Spleen (tissue), 11 donors: Measurements from ENCODE around the gene ZBTB7B. TPM values are rescaled to one million over a fixed set of nuclear protein-coding genes. Genes with fewer than 3 reads are reported as not detected.

Experiments used
- DNase-seq: peaks from one replicate; pipeline ENCODE4 v3.0.0-alpha.2; 2020
- H3K27ac ChIP-seq, 8 donors: fragments of 200-600 bp; sonication (generic) in 7 of 8; 1 replicate in 4 of 8; 2 replicates in 4 of 8; pipeline versions ENCODE4 v1.5.0 to v1.8.0; 2016 to 2021; ENCODE audit warnings: inconsistent platforms in 4 of 8, mild to moderate bottlenecking in 4 of 8, moderate library complexity in 1 of 8
- H3K27me3 ChIP-seq, 7 donors: fragments of 200-600 bp; sonication (generic) in 6 of 7; replicated peaks in 1 of 7; 1 replicate in 4 of 7; 2 replicates in 3 of 7; pipeline versions ENCODE4 v1.5.0 to v1.8.0; 2016 to 2021; ENCODE audit warnings: inconsistent platforms in 3 of 7, mild to moderate bottlenecking in 1 of 7
- H3K36me3 ChIP-seq, 6 donors: fragments of 200-600 bp; sonication (generic) in 5 of 6; 1 replicate in 4 of 6; 2 replicates in 2 of 6; pipeline versions ENCODE4 v1.5.0 to v1.8.0; 2016 to 2021; ENCODE audit warnings: inconsistent platforms in 2 of 6
- H3K4me1 ChIP-seq, 6 donors: fragments of 200-600 bp; sonication (generic) in 5 of 6; 1 replicate in 3 of 6; 2 replicates in 3 of 6; pipeline versions ENCODE4 v1.5.0 to v1.8.0; 2016 to 2021; ENCODE audit warnings: inconsistent platforms in 3 of 6
- H3K4me3 ChIP-seq, 8 donors: fragments of 200-600 bp; sonication (generic) in 7 of 8; 1 replicate in 4 of 8; 2 replicates in 4 of 8; pipeline versions ENCODE4 v1.5.0 to v1.8.0; 2016 to 2021; ENCODE audit warnings: inconsistent platforms in 4 of 8, mild to moderate bottlenecking in 4 of 8, moderate library complexity in 2 of 8
- H3K9me3 ChIP-seq, 8 donors: fragments of 200-600 bp; sonication (generic) in 7 of 8; 1 replicate in 4 of 8; 2 replicates in 4 of 8; pipeline versions ENCODE4 v1.5.0 to v1.8.0; 2016 to 2021; ENCODE audit warnings: inconsistent platforms in 4 of 8
- POLR2A ChIP-seq, 3 donors: fragments of 450-650 bp; IDR thresholded peaks; one replicate each; pipeline ENCODE4 v1.5.1; 2017; ENCODE audit warnings: antibody characterized with exemption in 3 of 3, mild to moderate bottlenecking in 1 of 3
- POLR2AphosphoS5 ChIP-seq, 3 donors: sonication (generic); formaldehyde crosslinking; IDR thresholded peaks; one replicate each; pipeline ENCODE4 v1.5.1; 2017; ENCODE audit warnings: antibody characterized with exemption in 3 of 3
- WGBS, 5 donors: extraction: QIAGEN DNeasy Blood & Tissue Kit in 3 of 5; methylation state at CpG; one replicate each; pipeline versions ENCODE4 v1.1.5 to v1.1.7; 2013 to 2018; 5-methylcytosine and 5-hydroxymethylcytosine counted together
- intact Hi-C: fragments of 100-400 bp; cut with DNase I; formaldehyde crosslinking; loops from one replicate; pipeline ENCODE4 v1.15.0; 2023; ENCODE audit warnings: low total_unique reads
- polyA plus RNA-seq, 3 donors: library from polyadenylated mRNA; stranded (reverse); fragments of 200-250 nt; gene quantifications; one replicate each; pipeline ENCODE4 v1.2.1, GENCODE V29; 2013
- total RNA-seq, 7 donors: library from RNA; depleted of rRNA in 3 of 7; stranded (reverse); fragments of >200 nt in 3 of 7; fragmentation: NEBNext Ultra II Directional in 4 of 7; extraction: Animal tissue kit (Norgen Biotek cat#: 25700) in 4 of 7; gene quantifications; one replicate each; pipeline versions ENCODE4 v1.1.0 to v1.2.1, GENCODE V29; 2016 to 2021
- TF ChIP-seq, protein P1 (sequence below), 11 experiments: fragments of 200-600 bp in 7 of 11; fragments of 450-650 bp in 4 of 11; sonication (generic) in 4 of 11; IDR thresholded peaks in 8 of 11; conservative IDR thresholded peaks in 3 of 11; 1 replicate in 7 of 11; 2 replicates in 4 of 11; pipeline versions ENCODE4 v1.4.0 to v1.8.0; 2016 to 2021; ENCODE audit warnings: antibody characterized with exemption in 11 of 11, inconsistent platforms in 4 of 11, mild to moderate bottlenecking in 1 of 11
- donor health status: healthy with polysubstance abuse.
- donor health status: DM: no; HTN: no; CAD: no; lungs with moderate emphysema.
- donor health status: DM: no; HTN: no; CAD: no.
- donor health status: Bipolar disorder and iron deficiency.
- donor health status: healthy.
- donor health status: DM: no; HTN: no; CAD: no.
- donor health status: DM: yes; HTN: yes; CAD: no.

ZBTB7B gene
- total and polyA plus RNA-seq, 10 donors = 11.1 to 88.9 (median 57.5) TPM

- no peaks in the 10 kb centered on the region for H3K9me3 ChIP-seq
- H3K4me3 ChIP-seq = no peak overlapping the region
- H3K27ac ChIP-seq = peak overlapping the region in 1 of 8 donors; percentile 94
- DNase-seq = no peak
- H3K4me1 ChIP-seq = peaks cover 15 to 58% (median 52%) of the 10 kb centered on the region in 6 donors
- no peaks in the 10 kb centered on the region for H3K27me3 ChIP-seq
- intact Hi-C loops = no loop called here
- TF ChIP-seq POLR2A (IDR thresholded peaks at IDR 0.05) = no peak
- TF ChIP-seq POLR2AphosphoS5 (IDR thresholded peaks at IDR 0.05) = no peak
- TF ChIP-seq, protein P1, sequence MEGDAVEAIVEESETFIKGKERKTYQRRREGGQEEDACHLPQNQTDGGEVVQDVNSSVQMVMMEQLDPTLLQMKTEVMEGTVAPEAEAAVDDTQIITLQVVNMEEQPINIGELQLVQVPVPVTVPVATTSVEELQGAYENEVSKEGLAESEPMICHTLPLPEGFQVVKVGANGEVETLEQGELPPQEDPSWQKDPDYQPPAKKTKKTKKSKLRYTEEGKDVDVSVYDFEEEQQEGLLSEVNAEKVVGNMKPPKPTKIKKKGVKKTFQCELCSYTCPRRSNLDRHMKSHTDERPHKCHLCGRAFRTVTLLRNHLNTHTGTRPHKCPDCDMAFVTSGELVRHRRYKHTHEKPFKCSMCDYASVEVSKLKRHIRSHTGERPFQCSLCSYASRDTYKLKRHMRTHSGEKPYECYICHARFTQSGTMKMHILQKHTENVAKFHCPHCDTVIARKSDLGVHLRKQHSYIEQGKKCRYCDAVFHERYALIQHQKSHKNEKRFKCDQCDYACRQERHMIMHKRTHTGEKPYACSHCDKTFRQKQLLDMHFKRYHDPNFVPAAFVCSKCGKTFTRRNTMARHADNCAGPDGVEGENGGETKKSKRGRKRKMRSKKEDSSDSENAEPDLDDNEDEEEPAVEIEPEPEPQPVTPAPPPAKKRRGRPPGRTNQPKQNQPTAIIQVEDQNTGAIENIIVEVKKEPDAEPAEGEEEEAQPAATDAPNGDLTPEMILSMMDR (IDR thresholded peaks at IDR 0.05 in 8 of 11, conservative IDR thresholded peaks at IDR 0.05 in 3 of 11) = no peak
- peaks cover 0 to 5% (median 0%) of the 10 kb centered on the region in 6 donors for H3K36me3 ChIP-seq
- 84 to 96% (median 92%) methylated on average over 8 of the region's 8 CpGs for WGBS, 5 donors
Observed at GRCh38 chr1:155048449-155049334, 46.1 kb downstream of the ZBTB7B start.

GRCh38 chr1:155049651-155050559 lies 47.3 kb downstream of the ZBTB7B start:
- Histone ChIP-seq H3K27ac (peak overlapping the region; percentile 71 to 95 (median 90)), H3K27me3 (no peaks in the 10 kb centered on the region), H3K36me3 (peaks cover 0 to 17% (median 8%) of the 10 kb centered on the region in 6 donors), H3K4me3 (peak overlapping the region; percentile 56 to 94 (median 72)), H3K4me1 (peaks cover 15 to 62% (median 50%) of the 10 kb centered on the region in 6 donors), H3K9me3 (no peaks in the 10 kb centered on the region)
- intact Hi-C loops = no loop called here
- WGBS, 5 donors = 18 to 32% (median 23%) methylated on average over 10 of the region's 10 CpGs
- DNase-seq = no peak
- TF ChIP-seq, protein P1 (IDR thresholded peaks at IDR 0.05 in 8 of 11, conservative IDR thresholded peaks at IDR 0.05 in 3 of 11) = no peak
- no peak for TF ChIP-seq POLR2A (IDR thresholded peaks at IDR 0.05)
- no peak for TF ChIP-seq POLR2AphosphoS5 (IDR thresholded peaks at IDR 0.05)

DNA sequence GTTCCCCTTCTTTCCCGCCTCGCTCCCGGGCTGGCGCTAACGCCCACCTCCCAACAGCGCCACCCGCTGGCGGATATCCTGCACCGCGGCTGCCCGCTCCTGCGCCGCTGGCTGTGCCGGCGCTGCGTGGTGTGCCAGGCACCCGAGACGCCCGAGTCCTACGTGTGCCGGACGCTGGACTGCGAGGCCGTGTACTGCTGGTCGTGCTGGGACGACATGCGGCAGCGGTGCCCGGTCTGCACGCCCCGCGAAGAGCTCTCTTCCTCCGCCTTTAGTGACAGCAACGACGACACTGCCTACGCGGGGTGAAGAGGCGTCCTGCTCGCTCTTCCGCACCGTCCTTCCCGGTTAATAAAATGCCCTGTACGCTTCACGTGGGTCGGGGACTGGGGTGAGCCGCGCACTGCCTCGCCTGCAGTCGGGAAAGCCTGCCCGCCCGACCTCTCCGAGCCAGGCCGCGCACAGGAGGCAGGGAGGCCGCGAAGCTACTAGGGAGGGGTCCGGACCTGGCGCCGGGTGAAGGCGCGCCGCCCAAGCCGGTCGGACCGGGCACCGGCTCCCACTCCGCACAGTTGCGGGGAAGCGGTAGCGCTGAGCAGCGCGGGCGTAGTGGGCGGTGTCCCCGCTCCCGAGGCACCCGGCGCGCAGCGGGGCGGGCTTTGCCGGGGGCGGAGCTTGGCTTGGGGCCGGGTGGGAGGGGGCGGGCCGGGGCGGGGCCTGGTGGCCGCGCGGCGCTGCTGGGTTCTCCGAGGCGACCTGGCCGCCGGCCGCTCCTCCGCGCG lies 48.1 kb downstream of the ZBTB7B start, which contains the start of gene ADAM15:
Gene ADAM15 (plus strand): TSS at position 757 of the 782 bp plus-strand sequence. CDS start 71 bp downstream, outside the sequence.
- WGBS, 5 donors = 0 to 1% (median 1%) methylated on average over 54 to 99 of the region's 99 CpGs
- H3K4me3 ChIP-seq = peak within 1 kb of the TSS; percentile 56 to 94 (median 72)
- TF ChIP-seq POLR2A (IDR thresholded peaks at IDR 0.05) (peak in 1 of 3 donors; percentile 33), POLR2AphosphoS5 (IDR thresholded peaks at IDR 0.05) (peak; percentile 71 to 84 (median 72))
- TF ChIP-seq, protein P1 (IDR thresholded peaks at IDR 0.05 in 8 of 11, conservative IDR thresholded peaks at IDR 0.05 in 3 of 11) = peak; percentile 87 to 99 (median 95)
- H3K4me1 ChIP-seq = peaks cover 11 to 53% (median 44%) of the 10 kb centered on the region in 6 donors
- peak within 1 kb of the TSS; percentile 71 to 95 (median 90) for H3K27ac ChIP-seq
- peaks cover 0 to 25% (median 15%) of the 10 kb centered on the region in 6 donors for H3K36me3 ChIP-seq
- DNase-seq = peak; percentile 96
- H3K9me3 ChIP-seq = no peaks in the 10 kb centered on the region
- intact Hi-C loops = no loop called here
- no peaks in the 10 kb centered on the region for H3K27me3 ChIP-seq
